Liver (tissue), 9 donors: ENCODE measurements around the gene RABAC1. TPM values are rescaled to one million over a fixed set of nuclear protein-coding genes. Genes with fewer than 3 reads are reported as not detected.
"Not testable (repeated sequence)": the region's sequence is repeated elsewhere in the genome, so short reads cannot be mapped to it uniquely, and the experiment has no call there.

Experiments
- DNase-seq: peaks from one replicate; pipeline ENCODE4 v3.0.0-alpha.2; 2017; ENCODE audit warnings: low spot score
- H3K27ac ChIP-seq, 2 donors: one replicate each; pipeline ENCODE4 v1.7.0; 2013; ENCODE audit warnings: inconsistent platforms in 2 of 2, low read length in 2 of 2, control low read depth in 1 of 2, low read depth in 1 of 2, mild to moderate bottlenecking in 1 of 2
- H3K27me3 ChIP-seq, 4 donors: one replicate each; pipeline versions ENCODE4 v1.6.1 to v1.7.0; 2013; ENCODE audit warnings: low read length in 3 of 4, inconsistent platforms in 1 of 4, mild to moderate bottlenecking in 1 of 4, moderate library complexity in 1 of 4; ENCODE audit not compliant: control insufficient read depth in 4 of 4, insufficient read depth in 4 of 4
- H3K36me3 ChIP-seq, 4 donors: one replicate each; pipeline versions ENCODE4 v1.6.1 to v1.7.0; 2013; ENCODE audit warnings: low read length in 3 of 4, mild to moderate bottlenecking in 3 of 4, low read depth in 1 of 4, moderate library complexity in 1 of 4; ENCODE audit not compliant: control insufficient read depth in 4 of 4, insufficient read depth in 3 of 4
- H3K4me1 ChIP-seq, 4 donors: one replicate each; pipeline versions ENCODE4 v1.6.1 to v1.7.0; 2013; ENCODE audit warnings: low read length in 3 of 4, mild to moderate bottlenecking in 3 of 4, moderate library complexity in 1 of 4; ENCODE audit not compliant: control insufficient read depth in 4 of 4, insufficient read depth in 4 of 4
- H3K4me3 ChIP-seq, 3 donors: one replicate each; pipeline versions ENCODE4 v1.6.1 to v1.7.0; 2013; ENCODE audit warnings: low read length in 3 of 3, control low read depth in 1 of 3, low read depth in 1 of 3, mild to moderate bottlenecking in 1 of 3
- H3K9ac ChIP-seq, 2 donors: one replicate each; pipeline ENCODE4 v1.7.0; 2013; ENCODE audit warnings: low read length in 2 of 2, mild to moderate bottlenecking in 2 of 2, moderate library complexity in 2 of 2, control low read depth in 1 of 2, low read depth in 1 of 2
- H3K9me3 ChIP-seq, 4 donors: one replicate each; pipeline versions ENCODE4 v1.6.1 to v1.7.0; 2013; ENCODE audit warnings: low read length in 3 of 4; ENCODE audit not compliant: control insufficient read depth in 4 of 4
- ATF3 ChIP-seq: IDR thresholded peaks from 2 replicates; pipeline ENCODE4 v1.6.1; 2016; ENCODE audit warnings: antibody characterized with exemption
- FOXA1 ChIP-seq: IDR thresholded peaks from 2 replicates; pipeline ENCODE4 v1.6.1; 2016; ENCODE audit warnings: antibody characterized with exemption
- FOXA2 ChIP-seq: IDR thresholded peaks from 2 replicates; pipeline ENCODE4 v1.6.1; 2016; ENCODE audit warnings: antibody characterized with exemption
- GABPA ChIP-seq, 2 donors: IDR thresholded peaks in 1 of 2; conservative IDR thresholded peaks in 1 of 2; 2 replicates each; pipeline ENCODE4 v1.6.1; 2016; ENCODE audit warnings: antibody characterized with exemption in 2 of 2, mild to moderate bottlenecking in 1 of 2, moderate library complexity in 1 of 2
- HNF4A ChIP-seq, 2 donors: conservative IDR thresholded peaks; 2 replicates each; pipeline ENCODE4 v1.6.1; 2016; ENCODE audit warnings: antibody characterized with exemption in 2 of 2, mild to moderate bottlenecking in 2 of 2
- HNF4G ChIP-seq: IDR thresholded peaks from 2 replicates; pipeline ENCODE4 v1.6.1; 2016; ENCODE audit warnings: antibody characterized with exemption
- MAX ChIP-seq: IDR thresholded peaks from 2 replicates; pipeline ENCODE4 v1.6.1; 2016; ENCODE audit warnings: antibody characterized with exemption
- NR2F2 ChIP-seq: IDR thresholded peaks from 2 replicates; pipeline ENCODE4 v1.6.1; 2016; ENCODE audit warnings: antibody characterized with exemption
- RAD21 ChIP-seq, 2 donors: IDR thresholded peaks; 2 replicates each; pipeline ENCODE4 v1.6.1; 2016; ENCODE audit warnings: antibody characterized with exemption in 2 of 2, mild to moderate bottlenecking in 2 of 2
- REST ChIP-seq: IDR thresholded peaks from 2 replicates; pipeline ENCODE4 v1.6.1; 2016; ENCODE audit warnings: antibody characterized with exemption, mild to moderate bottlenecking
- RXRA ChIP-seq, 2 donors: IDR thresholded peaks; 2 replicates each; pipeline ENCODE4 v1.6.1; 2017 to 2018; ENCODE audit warnings: antibody characterized with exemption in 2 of 2, mild to moderate bottlenecking in 1 of 2
- SP1 ChIP-seq: IDR thresholded peaks from 2 replicates; pipeline ENCODE4 v1.6.1; 2018; ENCODE audit warnings: antibody characterized with exemption, mild to moderate bottlenecking
- TAF1 ChIP-seq: conservative IDR thresholded peaks from 2 replicates; pipeline ENCODE4 v1.6.1; 2016; ENCODE audit warnings: antibody characterized with exemption, mild to moderate bottlenecking
- YY1 ChIP-seq: IDR thresholded peaks from 2 replicates; pipeline ENCODE4 v1.6.1; 2016; ENCODE audit warnings: antibody characterized with exemption, mild to moderate bottlenecking
- ZBTB33 ChIP-seq: IDR thresholded peaks from 2 replicates; pipeline ENCODE4 v1.6.1; 2016; ENCODE audit warnings: antibody characterized with exemption
- WGBS: extraction: QIAGEN DNeasy Blood & Tissue Kit; methylation state at CpG from one replicate; pipeline ENCODE4 v1.1.7; 2013; 5-methylcytosine and 5-hydroxymethylcytosine counted together
- polyA plus RNA-seq, 2 donors: library from polyadenylated mRNA; stranded (reverse) in 1 of 2; unstranded in 1 of 2; fragments of 200-250 nt in 1 of 2; fragments of >200 nt in 1 of 2; fragmentation: Nextera tagmentation in 1 of 2; extraction: Ambion mirVana in 1 of 2; gene quantifications; one replicate each; pipeline versions ENCODE4 v1.2.1 to v1.2.3, GENCODE V29; 2013 to 2015
- total RNA-seq, 2 donors: library from RNA; depleted of rRNA; stranded (reverse); fragments of >200 nt; gene quantifications; one replicate each; pipeline ENCODE4 v1.2.3, GENCODE V29; 2014
- donor health status: healthy.
- donor health status: healthy.
- donor health status: healthy.
- donor health status: healthy.
- donor health status: healthy.

Gene RABAC1
- total and polyA plus RNA-seq, 4 donors: 43.2 to 161 (median 99.3) TPM

GRCh38 chr19:41991925-41992569 is 32.9 kb upstream of the RABAC1 start:
- H3K27ac ChIP-seq, H3K4me1 ChIP-seq, DNase-seq, H3K4me3 ChIP-seq, H3K36me3 ChIP-seq, H3K9ac ChIP-seq, H3K9me3 ChIP-seq: not testable (repeated sequence)
- H3K27me3 ChIP-seq: peaks cover 0 to 11% (median 3%) of the 10 kb centered on the region in 4 donors
- 82% methylated on average over 11 of the region's 11 CpGs for WGBS

- no peak overlapping the region for H3K27ac ChIP-seq
- peaks cover 0 to 5% (median 3%) of the 10 kb centered on the region in 4 donors for H3K27me3 ChIP-seq
- 41% methylated on average over 15 of the region's 15 CpGs for WGBS
- DNase-seq: no peak
- peaks cover 0 to 6% (median 0%) of the 10 kb centered on the region in 4 donors for H3K4me1 ChIP-seq
- no peaks in the 10 kb centered on the region for H3K36me3 ChIP-seq
- TF ChIP-seq ATF3 (no peak), SP1 (no peak), HNF4G (no peak), REST (no peak), FOXA2 (no peak), NR2F2 (no peak), MAX (no peak), ZBTB33 (no peak), TAF1 (no peak), GABPA (IDR thresholded peaks at IDR 0.05 in 1 of 2, conservative IDR thresholded peaks at IDR 0.05 in 1 of 2) (no peak), YY1 (no peak), RAD21 (IDR thresholded peaks at IDR 0.05) (no peak), HNF4A (conservative IDR thresholded peaks at IDR 0.05) (no peak), FOXA1 (no peak), RXRA (IDR thresholded peaks at IDR 0.05) (no peak)
- no peak overlapping the region for H3K4me3 ChIP-seq
- no peaks in the 10 kb centered on the region for H3K9me3 ChIP-seq
- H3K9ac ChIP-seq: no peak overlapping the region
Observed at GRCh38 chr19:41991025-41991424, 31.9 kb upstream of the RABAC1 start.
